HepG2 (cell line): ENCODE data around the gene PAMR1. TPM values are rescaled to one million over a fixed set of nuclear protein-coding genes. Genes with fewer than 3 reads are reported as not detected.

Experiments
- CHD4 ChIP-seq: fragments of 200-600 bp; sonication (generic); IDR thresholded peaks from 2 replicates; pipeline ENCODE4 v1.7.0; 2017; ENCODE audit warnings: mild to moderate bottlenecking, low read length, borderline replicate concordance
- SMARCE1 ChIP-seq: fragments of 450-650 bp; IDR thresholded peaks from 2 replicates; pipeline ENCODE4 v1.6.1; 2017; ENCODE audit warnings: borderline replicate concordance
- TAF1 ChIP-seq: sonication (generic); formaldehyde crosslinking; IDR thresholded peaks from 2 replicates; pipeline ENCODE4 v1.4.0; 2020; ENCODE audit warnings: missing genetic modification reagents
- THAP8 ChIP-seq: sonication (generic); formaldehyde crosslinking; IDR thresholded peaks from 2 replicates; pipeline ENCODE4 v1.5.1; 2020; ENCODE audit warnings: missing genetic modification reagents, mild to moderate bottlenecking, borderline replicate concordance
- ZBTB4 ChIP-seq: sonication (generic); formaldehyde crosslinking; IDR thresholded peaks from 2 replicates; pipeline ENCODE4 v1.4.0; 2020; ENCODE audit warnings: missing genetic modification reagents, mild to moderate bottlenecking, borderline replicate concordance
- ZMAT5 ChIP-seq: sonication (generic); formaldehyde crosslinking; IDR thresholded peaks from 2 replicates; pipeline ENCODE4 v1.5.0; 2020; ENCODE audit warnings: mild to moderate bottlenecking, low read depth, missing genetic modification reagents, borderline replicate concordance
- ZNF503 ChIP-seq: sonication (generic); formaldehyde crosslinking; IDR thresholded peaks from 2 replicates; pipeline ENCODE4 v1.4.0; 2020; ENCODE audit warnings: missing genetic modification reagents
- ZNF577 ChIP-seq: sonication (generic); formaldehyde crosslinking; IDR thresholded peaks from 2 replicates; pipeline ENCODE4 v1.4.0; 2020; ENCODE audit warnings: mild to moderate bottlenecking, low read depth, missing genetic modification reagents, borderline replicate concordance
- ZNF672 ChIP-seq: sonication (generic); formaldehyde crosslinking; IDR thresholded peaks from 2 replicates; pipeline ENCODE4 v1.8.1; 2022; ENCODE audit warnings: missing genetic modification reagents
- polyA plus RNA-seq, 8 experiments: library from polyadenylated mRNA; depleted of rRNA in 3 of 8; stranded (reverse) in 7 of 8; unstranded in 1 of 8; fragments of >200 nt; fragmentation: Illumina TruSeq in 4 of 8; extraction: Trizol in 4 of 8; gene quantifications; 2 replicates each; pipeline versions ENCODE4 v1.2.1 to v1.2.3, GENCODE V29; 2011 to 2016; ENCODE audit warnings: low read depth in 4 of 8, missing spikeins in 1 of 8, mixed read lengths in 1 of 8; ENCODE audit not compliant: insufficient read depth in 1 of 8
- total RNA-seq, 5 experiments: library from RNA; depleted of rRNA; stranded (reverse); fragments of >200 nt; fragmentation: Illumina TruSeq; extraction: Trizol; gene quantifications; 2 replicates each; pipeline ENCODE4 v1.2.3, GENCODE V29; 2016; ENCODE audit warnings: low read depth in 1 of 5

Gene PAMR1
- total and polyA plus RNA-seq, 2 of the 13 experiments (the other 11 are each of a cell fraction or from before 2014, with no cell fraction given): not detected

DNA sequence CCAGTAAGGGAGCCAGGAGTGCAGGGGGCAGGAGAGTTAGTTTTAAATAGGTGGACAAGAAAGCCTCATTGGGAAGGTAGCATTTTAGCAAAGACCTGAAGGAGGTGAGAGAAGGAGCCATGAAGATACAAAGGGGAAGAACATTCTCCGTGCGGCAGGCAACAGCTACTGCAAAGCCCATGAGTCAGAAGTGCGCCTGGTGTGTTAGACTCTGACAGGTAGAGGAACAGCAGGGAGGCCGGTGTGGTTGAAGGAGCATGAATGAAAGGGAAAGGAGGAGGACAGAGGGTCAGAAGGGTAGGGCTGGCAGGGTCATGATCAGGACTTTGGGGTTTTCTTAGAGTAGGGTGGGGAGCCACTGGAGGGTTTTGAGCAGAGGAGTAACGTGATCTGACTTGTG is 34.5 kb upstream of the PAMR1 start (continued):
- TF ChIP-seq ZBTB4 (CRISPR knock-in tag): no peak
- TF ChIP-seq ZNF577 (CRISPR knock-in tag): no peak
- TF ChIP-seq ZNF503 (CRISPR knock-in tag): no peak
- no peak for TF ChIP-seq CHD4
- TF ChIP-seq SMARCE1: no peak
- no peak for TF ChIP-seq TAF1 (CRISPR knock-in tag)
- no peak for TF ChIP-seq THAP8
- TF ChIP-seq ZNF672 (CRISPR knock-in tag): no peak
- TF ChIP-seq ZMAT5: no peak
